IPS DF 6.9 (cell line): Measurements from ENCODE around the gene PTPN4.

Source experiments
- DNase-seq: peaks from one replicate; pipeline ENCODE4 v3.0.0-alpha.2; 2013; ENCODE audit warnings: low read depth, low spot score
- H3K27ac ChIP-seq: one replicate; pipeline ENCODE4 v1.5.1; 2013; ENCODE audit warnings: low read length, control low read depth
- H3K27me3 ChIP-seq: 2 replicates; pipeline ENCODE4 v1.6.1; 2013; ENCODE audit warnings: mild to moderate bottlenecking, low read length; ENCODE audit not compliant: control insufficient read depth, insufficient read depth
- H3K36me3 ChIP-seq: 2 replicates; pipeline ENCODE4 v1.6.1; 2013; ENCODE audit warnings: low read length; ENCODE audit not compliant: control insufficient read depth, insufficient read depth
- H3K4me1 ChIP-seq: 2 replicates; pipeline ENCODE4 v1.6.1; 2013; ENCODE audit warnings: low read length; ENCODE audit not compliant: control insufficient read depth, insufficient read depth
- H3K4me3 ChIP-seq: 2 replicates; pipeline ENCODE4 v1.5.1; 2013; ENCODE audit warnings: mild to moderate bottlenecking, low read length
- H3K9me3 ChIP-seq: 2 replicates; pipeline ENCODE4 v1.6.1; 2013; ENCODE audit warnings: low read length, inconsistent platforms; ENCODE audit not compliant: control insufficient read depth, insufficient read depth
- WGBS: extraction: QIAGEN DNeasy Blood & Tissue Kit; methylation state at CpG from one replicate; pipeline ENCODE4 v1.1.7; 2013; ENCODE audit warnings: mixed read lengths, missing lambda C conversion rate; ENCODE audit not compliant: insufficient read length, insufficient coverage; 5-methylcytosine and 5-hydroxymethylcytosine counted together

Gene PTPN4

DNA sequence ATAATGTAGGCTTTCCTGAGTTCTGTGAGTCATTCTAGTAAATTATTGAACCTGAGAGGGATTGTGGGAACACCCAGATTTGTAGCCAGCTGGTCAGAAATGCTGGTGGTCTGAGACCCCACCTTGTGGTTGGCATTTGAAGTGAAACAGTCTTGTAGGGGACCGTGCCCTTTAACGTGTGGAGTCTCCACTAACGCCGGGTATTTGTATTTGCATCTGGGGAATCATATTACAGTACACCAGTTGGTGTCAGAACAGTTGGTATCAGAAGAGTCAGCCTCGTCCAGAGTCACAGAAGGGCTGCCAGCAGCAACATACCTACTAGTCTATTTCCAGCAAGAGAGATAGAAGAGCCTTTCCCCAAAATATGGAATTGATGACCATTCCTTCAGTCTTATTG is 38.3 kb upstream of the PTPN4 start:
- Histone ChIP-seq H3K27ac (no peak overlapping the region), H3K36me3 (no peaks in the 10 kb centered on the region), H3K4me1 (no peaks in the 10 kb centered on the region), H3K9me3 (no peaks in the 10 kb centered on the region), H3K27me3 (no peaks in the 10 kb centered on the region), H3K4me3 (no peak overlapping the region)
- WGBS = no CpG with 5 or more reads among the region's 5 CpGs
- DNase-seq = no peak

DNA sequence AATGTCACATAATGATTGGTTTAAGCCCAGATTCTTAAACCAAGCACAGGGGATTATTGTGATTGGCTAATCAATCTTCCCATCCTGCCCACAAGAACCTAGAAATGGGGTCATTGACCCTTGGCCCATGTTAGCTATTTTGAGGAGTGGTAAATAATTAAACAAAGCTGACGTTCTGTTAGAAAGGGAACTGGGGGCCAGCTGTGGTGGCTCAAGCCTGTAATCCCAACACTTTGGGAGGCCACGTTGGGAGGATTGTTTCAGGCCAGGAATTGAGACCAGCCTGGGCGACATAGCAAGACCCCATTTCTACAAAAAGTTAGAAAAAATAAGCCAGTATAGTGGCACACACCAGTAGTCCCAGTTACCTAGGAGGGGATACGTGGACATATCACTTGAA is 37.8 kb upstream of the PTPN4 start:
- WGBS = no CpG with 5 or more reads among the region's 4 CpGs
- no peak overlapping the region for H3K27ac ChIP-seq
- no peaks in the 10 kb centered on the region for H3K4me1 ChIP-seq
- no peak for DNase-seq
- H3K9me3 ChIP-seq = no peaks in the 10 kb centered on the region
- no peaks in the 10 kb centered on the region for H3K36me3 ChIP-seq
- H3K4me3 ChIP-seq = no peak overlapping the region
- H3K27me3 ChIP-seq = no peaks in the 10 kb centered on the region

- Histone ChIP-seq H3K4me1 (no peaks in the 10 kb centered on the region), H3K27ac (no peak overlapping the region), H3K4me3 (no peak overlapping the region), H3K9me3 (no peaks in the 10 kb centered on the region), H3K36me3 (no peaks in the 10 kb centered on the region), H3K27me3 (no peaks in the 10 kb centered on the region)
- DNase-seq = no peak
- no CpG with 5 or more reads among the region's 8 CpGs for WGBS
These were observed 36.5 kb upstream of the PTPN4 start for GRCh38 chr2:119723186-119723585.

- no peak for DNase-seq
- no peaks in the 10 kb centered on the region for H3K36me3 ChIP-seq
- no peaks in the 10 kb centered on the region for H3K4me1 ChIP-seq
- H3K27ac ChIP-seq = no peak overlapping the region
- H3K27me3 ChIP-seq = no peaks in the 10 kb centered on the region
- whole genome bisulfite sequencing = no CpG with 5 or more reads among the region's 10 CpGs
- H3K4me3 ChIP-seq = no peak overlapping the region
- H3K9me3 ChIP-seq = no peaks in the 10 kb centered on the region
These were observed 35.8 kb upstream of the PTPN4 start for GRCh38 chr2:119723784-119724467.

DNA sequence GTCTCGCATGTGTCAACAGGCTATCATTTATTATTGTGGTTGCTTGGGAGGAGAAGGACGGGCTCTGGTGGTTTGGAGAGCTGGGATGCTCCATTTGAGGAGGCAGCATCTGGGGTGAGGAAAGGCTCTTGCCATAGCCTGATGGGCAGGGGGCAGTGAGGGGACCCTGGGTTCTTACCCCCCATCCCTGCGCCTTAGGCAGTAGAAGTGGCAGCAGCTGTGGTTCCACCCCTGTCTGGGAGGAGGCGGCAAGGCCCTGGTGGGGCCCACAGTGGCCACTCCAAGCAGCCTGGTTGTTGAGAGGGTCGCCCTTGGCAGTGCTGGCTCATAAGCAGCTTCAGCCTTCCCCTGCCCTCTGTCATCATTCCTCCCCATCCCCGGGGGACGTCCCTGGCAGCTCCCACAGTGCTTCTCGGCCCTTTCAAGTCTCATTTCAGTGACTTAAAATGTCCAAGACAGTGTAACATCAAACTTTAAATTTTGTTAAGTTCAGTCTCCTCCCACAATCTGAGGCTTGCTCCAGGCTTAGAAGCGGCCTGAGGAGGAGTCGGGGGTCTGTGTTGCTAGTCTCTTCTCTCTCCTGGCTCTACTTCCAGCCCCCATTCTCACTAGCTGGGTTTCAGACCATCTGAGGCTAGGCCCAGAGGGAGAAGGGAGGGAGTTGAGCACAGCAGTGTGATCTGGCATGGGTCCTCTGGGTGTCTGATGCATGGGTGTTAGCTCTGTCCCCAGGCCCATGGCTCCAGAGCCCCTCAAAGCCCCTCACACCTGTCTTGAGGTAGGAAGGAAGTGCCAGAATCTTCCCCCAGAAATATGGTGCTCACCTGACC is 34.9 kb upstream of the PTPN4 start:
- Histone ChIP-seq H3K4me3 (no peak overlapping the region), H3K36me3 (no peaks in the 10 kb centered on the region), H3K4me1 (no peaks in the 10 kb centered on the region), H3K9me3 (no peaks in the 10 kb centered on the region), H3K27ac (no peak overlapping the region), H3K27me3 (no peaks in the 10 kb centered on the region)
- no CpG with 5 or more reads among the region's 10 CpGs for WGBS
- no peak for DNase-seq

GRCh38 chr2:119727493-119727892 is 32.2 kb upstream of the PTPN4 start:
- no peaks in the 10 kb centered on the region for H3K36me3 ChIP-seq
- H3K4me1 ChIP-seq = 0 out of 2 replicates have a peak, but pooled peaks cover 6% of the 10 kb centered on the region
- H3K27ac ChIP-seq = no peak overlapping the region
- H3K9me3 ChIP-seq = no peaks in the 10 kb centered on the region
- WGBS = no CpG with 5 or more reads among the region's 1 CpG
- H3K27me3 ChIP-seq = no peaks in the 10 kb centered on the region
- no peak overlapping the region for H3K4me3 ChIP-seq
- no peak for DNase-seq

DNA sequence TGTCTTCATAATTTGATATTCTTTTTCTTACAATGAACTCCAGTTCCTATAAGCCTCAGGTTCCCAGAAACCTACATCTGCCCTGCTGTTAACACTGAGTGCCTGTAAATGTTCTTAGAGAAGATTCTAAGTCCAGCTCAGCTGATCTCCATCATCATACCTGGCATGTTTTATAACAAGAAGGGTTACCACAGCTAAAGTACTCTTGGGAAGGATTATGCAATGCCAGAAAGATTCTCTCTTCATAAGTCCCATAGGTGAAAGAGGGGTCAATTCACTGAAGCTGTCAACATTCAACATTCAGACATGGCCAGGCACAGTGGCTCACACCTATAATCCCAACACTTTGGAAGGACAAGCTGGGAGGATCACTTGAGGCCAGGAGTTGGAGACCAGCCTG is 31.3 kb upstream of the PTPN4 start:
- Histone ChIP-seq H3K27ac (no peak overlapping the region), H3K27me3 (no peaks in the 10 kb centered on the region), H3K4me3 (no peak overlapping the region), H3K36me3 (no peaks in the 10 kb centered on the region), H3K9me3 (no peaks in the 10 kb centered on the region), H3K4me1 (0 out of 2 replicates have a peak, but pooled peaks cover 6% of the 10 kb centered on the region)
- no peak for DNase-seq

- Histone ChIP-seq H3K9me3 (no peaks in the 10 kb centered on the region), H3K36me3 (no peaks in the 10 kb centered on the region), H3K27ac (no peak overlapping the region), H3K27me3 (no peaks in the 10 kb centered on the region), H3K4me1 (0 out of 2 replicates have a peak, but pooled peaks cover 6% of the 10 kb centered on the region), H3K4me3 (no peak overlapping the region)
- WGBS = no CpG with 5 or more reads among the region's 8 CpGs
- no peak for DNase-seq
These were observed 29.0 kb upstream of the PTPN4 start for GRCh38 chr2:119730671-119731177.

- no peaks in the 10 kb centered on the region for H3K36me3 ChIP-seq
- no peak overlapping the region for H3K4me3 ChIP-seq
- WGBS = no CpG with 5 or more reads among the region's 11 CpGs
- no peak overlapping the region for H3K27ac ChIP-seq
- H3K9me3 ChIP-seq = no peaks in the 10 kb centered on the region
- H3K27me3 ChIP-seq = no peaks in the 10 kb centered on the region
- DNase-seq = no peak
- H3K4me1 ChIP-seq = 0 out of 2 replicates have a peak, but pooled peaks cover 6% of the 10 kb centered on the region
These were observed 27.7 kb upstream of the PTPN4 start for GRCh38 chr2:119731983-119732382.

GRCh38 chr2:119732601-119733164 is 27.0 kb upstream of the PTPN4 start:
- Histone ChIP-seq H3K36me3 (no peaks in the 10 kb centered on the region), H3K4me3 (no peak overlapping the region), H3K9me3 (no peaks in the 10 kb centered on the region), H3K27ac (no peak overlapping the region), H3K27me3 (no peaks in the 10 kb centered on the region), H3K4me1 (0 out of 2 replicates have a peak, but pooled peaks cover 6% of the 10 kb centered on the region)
- WGBS = no CpG with 5 or more reads among the region's 6 CpGs
- DNase-seq = no peak
